Measurements from ENCODE around the gene TMEM134. TPM values are rescaled to one million over a fixed set of nuclear protein-coding genes. Genes with fewer than 3 reads are reported as not detected.
A peak's percentile ranks its signal among the peaks of the same experiment; 100 is the strongest.
"Not testable (repeated sequence)": the region's sequence is repeated elsewhere in the genome, so short reads cannot be mapped to it uniquely, and the experiment has no call there.

TMEM134 gene, protein sequence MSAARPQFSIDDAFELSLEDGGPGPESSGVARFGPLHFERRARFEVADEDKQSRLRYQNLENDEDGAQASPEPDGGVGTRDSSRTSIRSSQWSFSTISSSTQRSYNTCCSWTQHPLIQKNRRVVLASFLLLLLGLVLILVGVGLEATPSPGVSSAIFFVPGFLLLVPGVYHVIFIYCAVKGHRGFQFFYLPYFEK
- 51.4 and 54.5 TPM in 2 replicates for total RNA-seq
- long read RNA-seq, partial matches to known transcripts, result 0 of 1 reads
- long read RNA-seq, other reads (novel, unspliced or antisense), result 1 of 1 reads

DNA sequence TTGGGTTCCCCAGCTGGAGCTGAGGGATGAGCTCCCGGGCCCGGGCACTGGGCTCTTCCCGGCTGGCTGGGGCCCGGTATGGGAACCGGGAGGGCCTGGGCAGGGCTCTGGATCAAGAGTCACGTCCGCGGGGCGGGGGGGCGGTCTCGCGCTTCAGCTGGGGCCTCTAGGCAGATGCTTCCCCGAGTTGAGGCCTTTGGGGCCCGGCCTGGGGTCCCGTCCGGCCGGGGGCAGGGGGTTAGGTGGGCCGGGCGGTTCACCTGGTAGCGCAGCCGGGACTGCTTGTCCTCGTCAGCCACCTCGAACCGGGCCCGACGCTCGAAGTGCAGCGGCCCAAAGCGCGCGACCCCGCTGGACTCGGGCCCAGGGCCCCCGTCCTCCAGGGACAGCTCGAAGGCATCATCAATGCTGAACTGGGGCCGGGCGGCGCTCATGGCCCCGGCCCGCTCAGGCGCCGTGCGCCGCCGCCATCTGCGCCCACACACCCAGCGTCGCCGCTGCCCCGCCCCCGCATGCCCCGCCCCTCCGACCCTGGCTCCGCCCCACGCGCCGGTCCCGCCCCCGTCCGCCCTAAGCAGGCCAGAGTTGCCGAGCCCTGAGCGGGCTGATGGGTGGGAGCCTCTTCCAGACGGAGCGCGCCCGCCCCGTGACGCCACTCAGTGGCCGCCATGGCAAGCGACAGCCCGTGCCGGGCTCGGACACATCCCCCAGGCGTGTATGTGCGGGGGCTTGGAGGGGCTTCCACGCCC lies at the start of gene TMEM134:
Gene TMEM134, minus strand, starts transcription at position 493 of the 749 bp plus-strand sequence. Its CDS starts 59 bp downstream, at position 434.
- Mint-ChIP-seq H3K36me3 (ENCODE audit: unreplicated experiment) (no peaks in the 10 kb centered on the region), H3K9me3 (ENCODE audit: unreplicated experiment) (no peaks in the 10 kb centered on the region), H3K4me3 (ENCODE audit: unreplicated experiment) (peak within 1 kb of the TSS; percentile 80), H3K27ac (ENCODE audit: unreplicated experiment) (peak within 1 kb of the TSS; percentile 73), H3K4me1 (ENCODE audit: unreplicated experiment) (peaks cover 32% of the 10 kb centered on the region), H3K27me3 (ENCODE audit: unreplicated experiment) (no peaks in the 10 kb centered on the region)
- DNase-seq (ENCODE audit: extremely low spot score, unreplicated experiment), result peak; percentile 98
- TF ChIP-seq, protein P1, sequence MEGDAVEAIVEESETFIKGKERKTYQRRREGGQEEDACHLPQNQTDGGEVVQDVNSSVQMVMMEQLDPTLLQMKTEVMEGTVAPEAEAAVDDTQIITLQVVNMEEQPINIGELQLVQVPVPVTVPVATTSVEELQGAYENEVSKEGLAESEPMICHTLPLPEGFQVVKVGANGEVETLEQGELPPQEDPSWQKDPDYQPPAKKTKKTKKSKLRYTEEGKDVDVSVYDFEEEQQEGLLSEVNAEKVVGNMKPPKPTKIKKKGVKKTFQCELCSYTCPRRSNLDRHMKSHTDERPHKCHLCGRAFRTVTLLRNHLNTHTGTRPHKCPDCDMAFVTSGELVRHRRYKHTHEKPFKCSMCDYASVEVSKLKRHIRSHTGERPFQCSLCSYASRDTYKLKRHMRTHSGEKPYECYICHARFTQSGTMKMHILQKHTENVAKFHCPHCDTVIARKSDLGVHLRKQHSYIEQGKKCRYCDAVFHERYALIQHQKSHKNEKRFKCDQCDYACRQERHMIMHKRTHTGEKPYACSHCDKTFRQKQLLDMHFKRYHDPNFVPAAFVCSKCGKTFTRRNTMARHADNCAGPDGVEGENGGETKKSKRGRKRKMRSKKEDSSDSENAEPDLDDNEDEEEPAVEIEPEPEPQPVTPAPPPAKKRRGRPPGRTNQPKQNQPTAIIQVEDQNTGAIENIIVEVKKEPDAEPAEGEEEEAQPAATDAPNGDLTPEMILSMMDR (IDR thresholded peaks at IDR 0.05), result peak; percentile 47

DNA sequence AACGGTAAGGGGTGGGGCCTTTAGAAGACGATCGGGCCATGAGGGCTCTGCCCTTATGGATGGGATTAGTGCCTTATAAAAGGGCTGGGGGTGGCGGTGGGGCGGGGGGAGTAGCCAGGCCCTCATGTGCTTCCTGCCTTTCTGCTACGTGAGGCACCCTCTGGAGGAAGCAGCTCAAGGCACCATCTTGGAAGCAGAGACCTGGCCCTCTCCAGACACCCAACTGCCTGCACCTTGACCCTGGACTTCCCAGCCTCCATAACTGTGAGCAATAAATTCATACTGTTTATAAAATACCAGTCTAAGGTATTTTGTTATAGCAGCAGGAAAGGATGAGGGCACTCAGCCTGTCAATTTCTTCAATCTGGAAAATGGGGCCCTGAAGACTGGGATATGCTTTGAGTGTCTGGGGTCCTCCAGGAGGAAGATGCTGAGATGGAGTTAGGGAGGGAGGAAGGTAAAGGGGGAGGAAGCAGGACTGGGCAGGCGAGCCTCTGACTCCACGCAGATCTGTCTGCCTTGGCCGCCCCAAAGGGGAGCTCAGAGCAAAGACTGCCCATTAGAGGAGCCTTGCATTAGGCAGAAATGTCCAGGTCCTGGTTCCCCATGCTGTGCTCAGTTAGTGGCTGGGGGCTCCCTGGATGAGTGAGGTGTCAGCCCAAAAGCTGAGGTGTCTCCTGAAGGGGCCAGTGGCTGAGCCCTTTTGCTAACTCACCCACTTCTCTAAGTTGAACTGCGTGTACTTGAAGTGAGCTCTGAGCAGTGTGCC lies 48.9 kb upstream of the TMEM134 start:
- Mint-ChIP-seq H3K4me3 (ENCODE audit: unreplicated experiment) (no peak overlapping the region), H3K27me3 (ENCODE audit: unreplicated experiment) (peaks cover 27% of the 10 kb centered on the region), H3K27ac (ENCODE audit: unreplicated experiment) (no peak overlapping the region), H3K9me3 (ENCODE audit: unreplicated experiment) (no peaks in the 10 kb centered on the region), H3K36me3 (ENCODE audit: unreplicated experiment) (no peaks in the 10 kb centered on the region), H3K4me1 (ENCODE audit: unreplicated experiment) (no peaks in the 10 kb centered on the region)
- TF ChIP-seq, protein P1 (IDR thresholded peaks at IDR 0.05), result no peak
- no peak for DNase-seq (ENCODE audit: extremely low spot score, unreplicated experiment)

DNA sequence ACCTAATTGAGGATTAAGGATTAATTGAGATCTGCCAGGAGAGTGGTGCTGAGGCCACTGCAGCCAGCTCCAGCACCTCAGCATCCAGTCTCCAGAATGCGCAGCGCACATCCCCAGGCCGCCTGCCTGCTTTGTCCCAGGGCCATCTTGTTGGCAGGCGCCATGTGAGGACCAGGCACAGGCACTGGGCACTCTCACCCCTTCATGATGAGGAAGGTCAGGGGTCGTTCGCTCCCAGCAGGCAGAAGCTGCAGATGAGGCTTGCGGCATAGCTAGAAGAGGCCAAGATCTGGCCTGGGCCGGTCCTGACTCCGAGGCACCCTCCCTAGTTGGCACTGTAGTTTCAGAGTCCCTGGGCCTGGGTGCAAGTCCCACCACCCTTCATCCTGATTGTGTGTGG lies 47.8 kb upstream of the TMEM134 start:
- no peak overlapping the region for H3K4me3 Mint-ChIP-seq (ENCODE audit: unreplicated experiment)
- H3K36me3 Mint-ChIP-seq (ENCODE audit: unreplicated experiment), result no peaks in the 10 kb centered on the region
- DNase-seq (ENCODE audit: extremely low spot score, unreplicated experiment), result no peak
- H3K4me1 Mint-ChIP-seq (ENCODE audit: unreplicated experiment), result no peaks in the 10 kb centered on the region
- H3K9me3 Mint-ChIP-seq (ENCODE audit: unreplicated experiment), result no peaks in the 10 kb centered on the region
- peaks cover 30% of the 10 kb centered on the region for H3K27me3 Mint-ChIP-seq (ENCODE audit: unreplicated experiment)
- no peak overlapping the region for H3K27ac Mint-ChIP-seq (ENCODE audit: unreplicated experiment)
- TF ChIP-seq, protein P1 (IDR thresholded peaks at IDR 0.05), result no peak

DNA sequence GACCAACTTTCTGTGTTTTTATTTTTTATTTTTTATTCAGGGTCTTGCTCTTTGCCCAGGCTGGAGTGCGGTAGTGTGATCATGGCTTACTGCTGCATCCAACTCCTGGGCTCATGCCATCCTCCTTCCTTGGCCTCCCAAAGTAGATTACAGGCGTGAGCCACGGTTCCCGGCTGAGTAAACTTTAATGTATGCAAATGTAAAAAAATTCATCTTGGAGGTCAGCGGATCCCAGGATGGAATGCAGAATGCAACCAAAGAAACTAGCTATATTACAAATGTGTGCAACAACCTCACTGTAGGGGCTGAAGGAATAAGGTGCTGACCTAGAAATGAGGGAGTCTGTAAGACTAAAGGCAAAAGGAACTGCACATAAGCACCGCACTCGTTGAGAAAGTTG lies 45.1 kb upstream of the TMEM134 start:
- DNase-seq (ENCODE audit: extremely low spot score, unreplicated experiment), result no peak
- Mint-ChIP-seq H3K27me3 (ENCODE audit: unreplicated experiment) (peaks cover 46% of the 10 kb centered on the region), H3K9me3 (ENCODE audit: unreplicated experiment) (no peaks in the 10 kb centered on the region), H3K36me3 (ENCODE audit: unreplicated experiment) (no peaks in the 10 kb centered on the region), H3K4me3 (ENCODE audit: unreplicated experiment) (no peak overlapping the region), H3K4me1 (ENCODE audit: unreplicated experiment) (peaks cover under 1% of the 10 kb centered on the region), H3K27ac (ENCODE audit: unreplicated experiment) (no peak overlapping the region)
- TF ChIP-seq, protein P1 (IDR thresholded peaks at IDR 0.05), result no peak

DNA sequence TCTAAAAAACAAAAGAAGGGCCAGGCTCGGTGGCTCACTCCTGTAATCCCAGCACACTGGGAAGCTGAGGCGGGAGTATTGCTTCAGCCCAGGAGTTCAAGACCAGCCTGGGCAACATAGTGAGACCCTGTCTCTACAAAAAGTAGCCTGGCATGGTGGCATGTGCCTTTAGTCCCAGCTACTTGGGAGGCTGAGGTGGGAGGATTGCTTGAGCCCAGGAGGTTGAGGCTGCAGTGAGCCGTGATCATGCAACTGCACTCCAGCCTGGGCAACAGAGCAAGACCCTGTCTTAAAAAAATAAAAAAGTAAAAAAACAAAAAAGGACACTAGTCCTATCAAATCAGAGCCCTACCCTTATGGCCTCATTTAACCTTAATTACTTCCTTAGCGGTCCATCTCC lies 42.5 kb upstream of the TMEM134 start:
- not testable (repeated sequence) for H3K4me3 Mint-ChIP-seq (ENCODE audit: unreplicated experiment); DNase-seq (ENCODE audit: extremely low spot score, unreplicated experiment); H3K36me3 Mint-ChIP-seq (ENCODE audit: unreplicated experiment); H3K9me3 Mint-ChIP-seq (ENCODE audit: unreplicated experiment); H3K27ac Mint-ChIP-seq (ENCODE audit: unreplicated experiment)
- H3K4me1 Mint-ChIP-seq (ENCODE audit: unreplicated experiment), result peaks cover 16% of the 10 kb centered on the region
- peaks cover 40% of the 10 kb centered on the region for H3K27me3 Mint-ChIP-seq (ENCODE audit: unreplicated experiment)

Measured in osteocyte (in vitro differentiated cells).